HG03460 (cell line): ENCODE results near the gene ERFE.

ENCODE experiments used
- ATAC-seq: cut with Tn5 transposase; IDR thresholded peaks from one replicate; pipeline ENCODE4 v1.9.1; 2021; ENCODE audit not compliant: unreplicated experiment

Gene ERFE

DNA sequence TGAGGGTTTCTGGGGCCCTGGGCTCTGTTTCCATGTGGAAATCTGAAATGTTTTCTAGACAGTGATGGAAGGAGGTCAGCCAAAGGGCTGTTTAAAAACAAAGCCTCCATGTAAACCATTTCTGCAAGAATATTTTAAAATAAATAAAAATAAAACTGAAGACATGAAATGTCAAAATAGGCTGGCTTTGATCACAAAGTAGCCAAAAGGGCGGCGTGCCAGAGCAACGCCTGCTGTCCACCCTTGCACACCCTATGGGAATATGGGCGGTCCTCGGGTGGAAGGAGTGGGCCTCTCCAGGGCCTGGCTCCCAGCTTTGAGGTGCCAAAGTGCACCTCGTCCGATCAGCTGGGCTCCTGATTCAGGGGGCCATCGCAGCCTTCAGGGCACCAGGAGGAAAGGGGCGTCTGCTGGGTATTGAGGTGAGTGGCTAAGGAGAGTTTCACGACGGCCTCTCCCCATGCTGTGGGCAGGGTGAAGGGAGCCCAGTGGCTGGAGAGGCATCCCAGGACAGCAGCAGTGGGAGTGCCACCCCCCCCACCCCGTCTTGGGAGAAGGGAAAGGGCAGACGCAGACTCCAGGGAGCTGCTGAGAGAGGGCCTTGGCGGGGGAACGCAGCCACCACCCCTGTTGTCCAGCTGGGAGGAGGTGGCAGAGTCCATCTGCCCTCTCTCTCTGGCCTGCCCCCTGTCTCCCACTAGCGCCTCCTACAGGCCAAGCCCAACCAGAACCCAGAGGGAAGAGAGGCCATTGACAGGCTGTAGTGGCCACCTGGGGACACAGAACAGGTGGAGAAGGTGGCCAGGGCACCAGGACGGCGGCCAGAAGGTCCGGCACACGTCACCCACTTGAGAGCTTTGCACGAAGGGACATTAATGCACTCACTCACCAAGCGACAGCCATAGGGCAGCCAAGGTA lies 5.7 kb upstream of the ERFE start:
- no peak for ATAC-seq

DNA sequence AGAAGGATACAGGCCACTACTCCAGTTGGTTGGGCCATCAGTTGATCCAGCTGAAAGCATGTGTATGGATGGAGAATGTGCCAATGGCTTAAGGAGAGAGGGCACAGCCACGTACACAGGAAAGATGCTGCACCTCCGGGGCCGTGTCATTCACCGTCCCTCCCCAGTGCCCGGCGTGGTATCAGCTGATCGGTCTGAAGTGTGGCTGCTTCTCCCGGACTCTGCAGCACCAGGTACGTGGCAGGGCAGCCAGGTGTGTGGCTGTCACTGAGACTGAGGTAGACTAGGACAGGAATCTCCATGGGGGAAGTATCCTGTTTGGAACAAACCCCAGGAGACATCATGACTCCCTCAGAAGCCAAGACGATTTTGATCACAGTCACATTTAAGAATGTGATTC lies 4.2 kb upstream of the ERFE start:
- ATAC-seq, result no peak

DNA sequence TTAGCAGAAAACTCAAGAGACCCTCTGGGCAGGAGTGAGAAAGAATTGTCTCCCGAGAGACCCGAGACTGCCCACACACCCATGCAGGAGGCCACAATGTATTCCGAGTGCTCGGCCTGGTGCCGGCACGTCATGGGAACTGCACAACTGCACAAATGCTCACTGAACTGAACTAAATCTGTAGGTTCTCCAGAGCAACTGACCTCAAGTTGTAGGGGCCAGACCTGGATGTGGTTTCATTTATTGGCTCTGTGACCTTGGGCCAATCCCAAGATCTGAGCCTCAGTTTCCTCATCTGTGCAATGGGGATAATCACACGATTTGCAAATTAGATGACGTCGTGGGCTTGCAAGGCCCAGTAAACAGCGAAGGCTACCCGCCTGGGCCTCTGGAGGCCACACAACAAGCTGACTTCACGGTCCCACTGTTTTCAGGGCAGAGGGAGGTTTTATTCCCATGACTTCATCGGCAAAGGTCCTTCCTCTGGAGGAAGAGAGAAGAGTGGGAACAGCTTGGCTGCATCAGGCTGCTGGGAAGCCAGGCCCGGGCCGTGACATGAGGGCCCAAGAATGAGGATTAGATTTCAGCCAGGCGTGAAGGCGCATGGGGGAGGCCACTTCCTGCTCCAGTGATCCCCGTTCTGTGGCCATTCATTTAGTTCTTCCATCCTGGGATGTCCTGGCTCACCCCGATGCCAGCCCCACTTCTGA lies 3.6 kb upstream of the ERFE start:
- ATAC-seq, result no peak

DNA sequence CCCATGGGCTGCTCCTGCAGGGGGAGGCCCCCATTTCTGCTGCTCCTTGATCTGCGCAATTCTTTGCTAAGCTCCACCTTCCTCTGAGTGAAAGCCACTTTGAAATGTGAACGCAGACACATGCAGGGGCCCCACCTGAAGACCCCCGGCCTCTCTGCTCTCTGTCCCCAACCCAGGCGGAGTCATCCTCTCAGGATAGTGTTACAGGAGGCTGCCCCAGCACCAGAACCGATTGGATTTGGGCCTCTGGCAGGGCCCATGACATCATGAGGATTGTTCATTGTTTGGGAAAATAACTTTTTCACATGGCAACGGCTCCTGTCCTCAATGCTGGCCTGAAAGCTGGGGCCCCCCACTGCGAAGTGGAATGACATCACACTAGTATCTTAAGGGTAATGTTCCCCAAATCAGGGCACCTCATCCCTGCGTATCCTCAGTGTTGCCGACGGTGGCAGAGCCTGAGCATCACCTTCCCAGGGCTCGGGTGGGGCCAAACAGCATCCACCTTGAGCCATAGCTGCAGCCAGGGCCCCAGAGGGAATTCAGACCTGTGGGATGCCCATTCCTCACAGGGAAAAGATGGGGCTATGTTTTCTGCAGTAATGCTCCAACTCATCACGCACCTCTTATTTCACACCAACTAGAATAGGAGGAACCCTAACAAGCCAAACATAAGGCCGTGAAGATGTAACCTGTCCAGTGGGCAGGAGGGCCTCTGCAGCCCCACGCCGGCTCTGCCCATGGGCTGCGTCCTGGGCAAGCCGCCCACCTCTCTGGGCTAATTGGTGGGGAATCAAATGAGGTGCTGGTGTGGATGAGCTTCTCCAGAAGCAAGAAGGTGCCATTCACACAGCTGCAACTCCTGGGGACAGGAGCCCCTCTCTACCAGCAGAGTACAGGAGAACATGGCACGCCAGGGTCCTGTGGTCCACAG lies 2.7 kb upstream of the ERFE start:
- no peak for ATAC-seq

DNA sequence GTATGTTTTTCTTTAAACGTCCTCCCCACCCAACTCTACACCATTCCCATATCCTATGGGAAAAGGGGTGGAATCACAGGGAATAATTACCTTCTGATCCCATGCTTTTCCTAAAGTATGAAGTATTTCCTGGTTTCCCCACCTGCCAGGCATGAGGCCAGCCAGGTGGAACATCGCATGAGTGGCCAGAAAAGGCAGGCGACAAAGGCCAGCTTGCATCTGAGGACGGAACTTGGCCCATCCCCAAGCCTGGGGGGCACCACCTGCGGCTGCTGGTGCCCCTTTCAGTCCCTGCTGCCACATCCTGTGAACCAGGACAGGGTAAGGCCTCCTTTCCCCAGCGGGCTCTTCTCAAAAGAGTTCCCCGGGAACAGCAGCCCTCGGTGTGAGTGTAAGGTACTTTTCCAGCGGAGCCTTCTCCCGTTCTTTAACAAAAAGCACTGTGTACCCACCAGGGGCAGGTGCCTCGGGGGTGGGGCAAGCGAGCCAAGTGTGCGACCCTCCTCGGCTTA lies 1.2 kb upstream of the ERFE start:
- no peak for ATAC-seq

DNA sequence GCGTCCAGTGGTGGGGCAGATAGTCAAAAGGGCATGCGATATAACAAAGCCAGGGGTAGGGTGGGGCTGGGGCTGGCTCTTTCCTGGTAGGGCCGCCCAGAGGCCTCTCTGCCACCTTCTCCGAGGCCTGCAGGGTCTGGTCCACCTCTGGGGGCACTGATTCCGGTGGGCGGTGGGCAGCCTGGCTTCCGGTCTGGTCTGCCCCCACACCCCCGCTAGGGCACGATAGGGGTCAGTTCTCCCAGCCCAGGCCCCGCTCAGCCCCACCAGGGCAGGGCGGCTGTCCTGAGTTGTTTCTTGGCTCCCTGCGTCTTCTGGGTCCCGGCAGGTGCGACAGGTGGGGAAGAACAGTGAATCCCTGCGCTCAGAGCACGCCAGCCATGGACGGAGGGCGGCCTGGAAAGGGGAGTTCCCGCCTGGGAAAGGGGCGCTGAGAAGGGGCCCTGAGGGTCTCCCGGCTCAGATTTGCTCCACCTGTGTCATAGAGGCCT lies 707 bp upstream of the ERFE start:
- no peak for ATAC-seq

DNA sequence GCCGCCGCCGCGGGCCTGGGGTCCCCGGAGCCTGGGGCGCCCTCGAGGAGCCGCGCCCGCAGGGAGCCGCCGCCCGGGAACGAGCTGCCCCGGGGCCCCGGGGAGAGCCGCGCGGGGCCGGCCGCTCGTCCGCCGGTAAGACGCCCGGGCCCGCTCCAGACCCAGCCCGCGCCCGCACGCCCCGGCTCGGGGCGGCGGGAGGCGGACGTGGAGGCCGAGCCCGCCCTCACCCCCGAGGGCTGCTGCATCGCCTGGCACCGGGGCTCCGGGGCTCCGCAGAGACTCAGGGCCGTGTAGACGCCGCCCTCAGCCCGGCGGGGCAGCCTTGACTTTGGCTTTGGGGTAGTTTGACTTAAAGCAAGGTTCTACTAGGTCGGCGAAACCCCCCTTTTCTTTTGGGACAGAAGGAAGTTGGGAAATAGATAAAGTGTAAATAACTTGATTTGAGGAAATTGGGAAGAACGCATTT lies 335 bp downstream of the ERFE start:
- ATAC-seq, result no peak

DNA sequence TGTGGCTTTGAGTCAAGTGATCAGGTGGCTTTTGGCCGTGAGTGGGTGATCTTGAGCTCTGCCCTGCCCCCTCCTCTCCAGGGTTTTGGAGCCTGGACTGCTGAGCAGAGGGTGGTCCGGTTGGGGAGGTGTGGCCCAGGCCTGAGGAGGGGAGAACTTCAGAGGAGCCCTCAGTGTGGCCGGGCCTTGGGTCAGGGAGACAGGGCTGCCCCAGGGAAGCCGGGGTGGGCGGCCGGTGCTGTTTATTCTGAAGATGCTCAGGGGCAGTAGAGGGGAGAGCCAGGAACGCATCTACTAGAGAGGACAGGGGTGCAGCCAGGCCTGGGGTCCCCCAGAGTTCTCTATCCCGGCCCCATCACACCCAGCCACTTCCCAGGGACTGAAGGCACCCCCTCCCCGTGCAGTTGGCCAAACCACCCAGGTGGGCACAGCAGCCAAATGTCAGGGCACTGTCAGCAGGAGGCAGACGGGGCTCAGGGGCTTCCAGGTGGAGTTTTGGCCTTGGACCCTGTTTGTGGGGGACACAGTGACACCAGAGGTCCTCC lies 963 bp downstream of the ERFE start:
- ATAC-seq, result no peak

DNA sequence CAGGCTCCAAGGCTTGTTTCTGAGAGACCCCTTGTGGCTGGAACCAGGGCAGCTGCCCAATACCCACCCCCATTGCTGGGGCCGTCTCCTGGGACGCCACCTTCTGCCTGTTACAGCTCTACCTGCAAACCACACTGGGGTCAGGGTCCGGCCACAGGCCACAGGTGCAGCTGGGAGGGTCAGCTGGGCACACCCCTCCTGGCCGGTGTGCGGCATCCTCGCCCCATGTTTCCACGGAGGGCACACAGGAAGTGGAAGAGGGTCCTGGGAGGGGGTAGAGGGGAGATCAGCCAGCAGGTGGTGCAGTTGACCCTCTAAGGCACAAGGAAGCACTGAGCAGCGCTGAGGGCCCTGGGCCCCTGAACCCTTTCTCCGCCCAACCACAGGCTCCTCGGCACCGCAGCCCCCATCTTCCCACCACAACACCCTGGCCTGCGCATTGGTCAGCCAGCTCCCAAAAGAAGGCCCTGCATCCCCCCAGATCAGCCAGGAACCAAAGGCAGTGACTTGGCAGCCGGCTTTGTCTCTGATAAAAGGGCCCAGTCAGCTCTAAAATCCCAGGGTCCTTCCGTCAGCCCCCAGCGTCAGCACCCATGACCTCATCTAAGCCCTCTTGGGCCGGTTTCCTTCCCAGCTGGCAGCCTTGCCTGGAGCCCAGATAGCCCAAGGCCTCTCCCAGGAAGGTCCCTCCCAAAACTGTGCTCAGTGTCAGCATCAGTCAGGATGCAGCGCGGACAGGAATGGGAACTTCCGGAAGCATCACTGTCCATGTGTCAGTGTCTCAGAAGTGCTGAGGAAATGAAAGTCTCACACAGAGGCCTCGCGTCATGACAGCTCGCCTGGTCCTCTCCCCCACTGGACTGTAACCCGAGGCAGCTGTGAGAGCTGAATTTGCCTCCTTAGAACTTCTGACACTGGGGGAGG lies 1.7 kb downstream of the ERFE start:
- ATAC-seq, result no peak

DNA sequence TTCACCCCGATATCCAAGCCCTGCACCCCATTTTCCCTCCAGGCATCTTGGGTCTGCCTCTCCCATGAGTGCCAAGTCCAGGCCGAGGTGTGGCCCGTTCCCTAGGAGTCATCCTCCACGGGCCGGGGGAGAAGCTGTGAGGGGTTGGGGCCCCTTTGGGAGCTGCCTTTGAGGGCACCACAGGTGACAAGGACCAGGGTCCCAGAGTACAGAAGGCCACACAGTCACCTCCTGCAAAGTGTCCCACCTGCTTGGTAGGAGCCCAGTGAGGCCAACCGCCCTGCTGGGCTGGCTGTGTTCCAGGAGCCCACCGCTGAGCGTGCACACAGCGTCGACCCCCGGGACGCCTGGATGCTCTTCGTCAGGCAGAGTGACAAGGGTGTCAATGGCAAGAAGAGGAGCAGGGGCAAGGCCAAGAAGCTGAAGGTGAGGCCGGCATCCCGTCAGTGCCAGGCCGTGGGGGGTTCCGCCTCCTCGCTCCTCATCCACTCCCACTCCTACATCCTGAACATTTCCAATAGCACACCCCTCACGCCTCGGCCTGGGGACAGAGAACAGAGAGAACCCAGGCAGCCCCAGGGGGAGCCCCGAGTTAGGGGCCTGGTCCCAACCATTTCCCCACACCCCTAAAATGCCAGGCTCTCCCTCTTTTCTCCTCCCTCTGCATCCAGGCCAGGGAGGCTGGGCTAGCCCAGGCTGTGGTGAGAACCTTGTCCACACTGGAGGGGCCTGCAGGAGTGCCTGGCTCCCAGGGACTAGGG lies 2.7 kb downstream of the ERFE start:
- ATAC-seq, result no peak

DNA sequence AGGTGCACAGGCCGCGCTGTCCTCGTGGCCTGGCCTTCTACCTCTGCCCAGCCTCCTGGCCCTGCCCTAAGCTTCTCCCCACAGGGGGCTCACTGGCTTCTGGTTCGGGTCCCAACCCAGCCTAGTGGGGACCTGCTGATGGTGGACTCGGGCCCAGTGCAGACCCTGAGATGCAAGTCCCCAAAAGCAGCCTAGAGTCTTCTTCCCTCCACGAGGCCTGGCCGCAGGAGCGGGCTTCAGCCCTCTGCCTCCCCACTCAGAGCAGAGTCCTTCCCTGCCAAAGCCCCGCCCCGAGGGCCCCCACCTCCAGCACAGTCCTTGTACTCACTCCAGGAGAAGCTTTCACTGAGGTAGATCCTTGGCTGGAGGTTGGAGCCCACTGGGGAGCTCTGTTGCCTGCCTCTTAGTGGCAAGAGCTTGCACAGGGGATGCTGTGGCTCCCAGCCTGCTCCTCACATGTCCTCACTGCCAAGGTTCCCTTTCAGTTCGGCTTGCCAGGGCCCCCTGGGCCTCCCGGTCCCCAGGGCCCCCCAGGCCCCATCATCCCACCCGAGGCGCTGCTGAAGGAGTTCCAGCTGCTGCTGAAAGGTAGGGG lies 3.6 kb downstream of the ERFE start:
- ATAC-seq, result no peak

DNA sequence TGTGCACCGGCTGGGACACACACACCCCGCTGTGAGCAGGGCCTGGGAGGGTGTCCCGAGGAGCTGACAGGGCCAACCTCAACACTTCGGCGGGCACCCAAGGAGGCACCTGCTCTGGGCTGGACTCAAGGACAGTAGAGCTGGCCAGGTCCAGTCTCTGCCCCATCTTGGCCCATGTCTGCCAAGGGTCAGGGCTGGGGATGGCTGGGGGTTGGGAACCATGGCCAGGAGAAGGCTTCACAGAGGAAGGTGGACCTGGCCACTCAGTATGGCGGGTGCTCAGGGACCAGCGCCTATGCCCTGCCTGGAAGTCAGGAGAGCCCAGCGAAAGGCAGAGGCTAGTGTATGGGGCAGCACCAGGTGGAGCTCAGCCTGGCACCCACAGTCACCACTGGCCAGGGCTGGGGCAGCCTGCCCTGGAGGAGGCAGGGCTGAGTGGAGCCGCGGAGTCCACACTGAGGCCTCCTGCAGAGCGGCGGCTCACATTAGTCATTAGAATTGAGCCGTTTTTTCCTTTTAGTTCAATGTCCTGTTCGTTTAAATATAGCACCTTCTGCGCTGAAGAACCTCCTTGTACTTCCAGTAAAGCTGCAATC lies 4.2 kb downstream of the ERFE start:
- ATAC-seq, result no peak

DNA sequence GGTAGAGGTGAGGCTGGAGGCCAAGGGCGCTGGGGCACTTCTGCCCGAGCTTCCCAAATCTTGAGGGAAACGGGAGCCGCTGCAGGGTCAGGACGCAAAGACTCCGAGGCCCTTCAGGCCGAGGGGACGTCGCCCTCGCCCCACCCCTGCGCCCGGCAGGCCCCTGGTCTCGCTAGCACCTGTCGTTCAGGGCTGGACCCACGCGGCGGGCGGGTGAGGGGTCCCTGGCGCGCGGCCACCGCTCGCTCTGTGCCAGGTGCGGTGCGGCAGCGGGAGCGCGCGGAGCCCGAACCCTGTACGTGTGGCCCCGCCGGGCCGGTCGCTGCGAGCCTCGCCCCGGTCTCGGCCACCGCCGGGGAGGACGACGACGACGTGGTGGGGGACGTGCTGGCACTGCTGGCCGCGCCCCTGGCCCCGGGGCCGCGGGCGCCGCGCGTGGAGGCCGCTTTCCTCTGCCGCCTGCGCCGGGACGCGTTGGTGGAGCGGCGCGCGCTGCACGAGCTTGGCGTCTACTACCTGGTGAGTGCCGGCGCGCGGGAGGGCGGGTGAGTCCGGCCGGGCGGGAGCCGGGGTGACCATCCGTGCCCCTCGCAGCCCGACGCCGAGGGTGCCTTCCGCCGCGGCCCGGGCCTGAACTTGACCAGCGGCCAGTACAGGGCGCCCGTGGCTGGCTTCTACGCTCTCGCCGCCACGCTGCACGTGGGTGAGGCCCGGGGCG lies 4.9 kb downstream of the ERFE start:
- no peak for ATAC-seq

DNA sequence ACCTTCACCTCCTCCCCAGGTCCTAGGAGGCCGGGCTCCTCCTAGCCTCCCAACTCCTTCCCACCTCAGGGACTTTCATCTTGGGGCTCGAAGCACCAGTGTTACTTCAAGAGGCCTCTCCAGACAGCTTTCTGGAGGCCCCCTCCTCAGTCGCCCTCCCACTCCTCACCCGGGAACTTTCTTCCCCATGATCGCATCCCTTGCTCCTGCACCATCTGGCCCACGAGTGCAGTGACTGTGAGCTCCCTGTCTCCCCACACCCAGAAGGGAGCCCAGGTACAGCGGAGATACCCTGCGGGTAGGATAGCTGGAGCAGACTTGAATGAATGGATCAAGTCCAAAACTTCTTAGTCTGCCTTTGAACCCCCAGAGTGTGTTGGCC lies 6.1 kb downstream of the ERFE start:
- no peak for ATAC-seq

DNA sequence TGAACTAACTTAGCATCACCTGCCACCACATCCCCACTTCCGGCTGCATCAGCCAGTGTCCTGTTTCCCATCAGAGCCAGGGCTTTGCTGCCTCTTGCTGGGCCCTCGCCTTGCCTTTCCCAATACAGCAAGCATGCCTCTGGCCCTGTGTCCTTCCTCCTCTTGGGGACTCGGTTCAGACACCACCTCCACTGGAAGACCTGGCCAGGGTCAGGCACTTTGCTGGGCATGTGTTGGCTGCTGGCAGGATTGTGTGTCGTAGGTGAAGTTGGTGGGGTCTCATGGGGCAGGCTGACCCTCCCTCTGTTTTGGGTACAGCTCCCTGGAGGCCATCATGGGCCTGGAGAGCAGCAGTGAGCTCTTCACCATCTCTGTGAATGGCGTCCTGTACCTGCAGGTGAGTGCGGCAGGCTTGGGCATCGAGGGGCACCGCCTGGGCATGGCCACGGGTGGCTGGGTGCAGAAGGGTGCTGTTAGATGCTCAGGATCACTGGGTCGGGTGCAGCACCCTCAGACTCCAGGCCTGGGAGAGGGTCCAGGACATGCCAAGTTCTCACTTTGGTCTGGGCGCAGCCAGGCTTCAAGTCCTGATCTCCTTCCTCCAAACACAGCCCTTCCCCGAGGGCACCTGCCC lies 6.6 kb downstream of the ERFE start:
- ATAC-seq, result no peak

DNA sequence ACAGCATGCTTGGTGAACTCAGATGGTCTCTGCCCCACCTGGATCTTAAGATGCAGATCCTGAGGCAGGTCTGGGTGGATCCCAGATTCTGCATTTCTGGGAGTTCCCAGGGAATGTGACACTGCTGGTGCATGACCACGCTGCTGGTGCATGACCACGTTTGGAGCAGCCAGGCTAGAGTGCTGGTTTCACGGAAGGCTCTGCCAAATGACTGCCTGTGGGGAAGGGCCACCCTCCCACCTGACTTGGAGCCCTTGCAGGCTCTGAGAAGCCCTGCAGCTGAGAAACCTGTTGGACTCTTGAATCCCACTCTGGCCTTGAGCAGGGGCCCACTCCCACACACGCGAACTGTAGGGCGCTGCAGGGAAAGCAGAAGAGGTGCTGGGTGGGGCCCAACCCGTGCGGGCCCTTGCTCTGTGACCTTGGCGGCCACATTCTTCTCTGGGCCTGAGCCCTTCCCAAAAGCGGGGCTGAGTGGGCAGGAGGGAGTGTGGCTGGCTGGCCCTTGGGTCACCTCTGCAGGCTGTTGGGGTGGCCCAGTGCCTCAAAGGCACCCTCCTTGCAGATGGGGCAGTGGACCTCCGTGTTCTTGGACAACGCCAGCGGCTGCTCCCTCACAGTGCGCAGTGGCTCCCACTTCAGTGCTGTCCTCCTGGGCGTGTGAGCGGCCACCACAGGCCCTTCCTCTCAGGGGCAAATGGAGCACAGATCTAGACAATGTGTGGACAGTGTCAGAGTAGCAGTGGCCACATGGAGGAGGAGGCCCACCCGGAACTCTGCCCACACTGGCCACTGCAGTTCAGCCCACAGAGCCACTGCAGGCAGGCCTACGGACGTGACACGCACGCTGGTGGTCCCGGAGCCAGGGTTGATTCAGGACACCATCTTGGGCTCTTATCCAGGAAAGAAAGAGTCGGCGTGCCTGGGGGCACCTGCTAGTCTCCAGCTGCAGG lies 7.9 kb downstream of the ERFE start:
- no peak for ATAC-seq
